Panc1 (cell line): ENCODE measurements around the gene SH3BP2. TPM values are rescaled to one million over a fixed set of nuclear protein-coding genes. Genes with fewer than 3 reads are reported as not detected.

ENCODE experiments used
- ATAC-seq: fragments of 200-7000 bp; cut with Tn5 transposase; 2 replicates; pipeline ENCODE4 v1.9.1; 2020; ENCODE audit warnings: mild to moderate bottlenecking, moderate library complexity
- BruUV-seq: library from RNA; stranded (reverse); fragments of 400-500 nt; replicated peaks from 2 replicates; lab custom pipeline; 2021; lab: Mats Ljungman, UMichigan
- CTCF ChIA-PET: fragments of 300-600 bp; sonication (Branson Sonifier 250); formaldehyde crosslinking; loops from one replicate; lab custom pipeline; 2022; ENCODE audit warnings: antibody characterized with exemption; lab: Charles Lee
- POLR2A ChIA-PET: fragments of 300-600 bp; sonication (Branson Sonifier 250); formaldehyde crosslinking; loops from one replicate; lab custom pipeline; 2022; ENCODE audit warnings: antibody characterized with exemption; lab: Charles Lee
- DNase-seq: peaks from one replicate; pipeline ENCODE4 v3.0.0-alpha.2; 2010; ENCODE audit warnings: low read depth, low spot score
- H3K27ac ChIP-seq: 2 replicates; pipeline ENCODE4 v1.5.1; 2011; ENCODE audit warnings: mild to moderate bottlenecking, low read length, inconsistent platforms
- H3K27me3 ChIP-seq: fragments of 200-500 bp; sonication (Bioruptor generic); 2 replicates; pipeline ENCODE4 v1.6.0; 2014; ENCODE audit warnings: low read length, inconsistent platforms; ENCODE audit not compliant: control insufficient read depth, insufficient read depth
- H3K36me3 ChIP-seq: fragments of 200-500 bp; sonication (Bioruptor generic); 2 replicates; pipeline ENCODE4 v1.5.1; 2014; ENCODE audit warnings: inconsistent platforms, mild to moderate bottlenecking, low read length, moderate library complexity; ENCODE audit not compliant: control insufficient read depth, insufficient read depth
- H3K4me1 ChIP-seq: 2 replicates; pipeline ENCODE4 v1.5.1; 2011; ENCODE audit warnings: inconsistent platforms, mild to moderate bottlenecking, low read length, moderate library complexity; ENCODE audit not compliant: control insufficient read depth, insufficient read depth
- H3K4me3 ChIP-seq, 2 experiments: 2 replicates each; pipeline ENCODE4 v1.5.1; 2011 to 2012; ENCODE audit warnings: low read depth in 2 of 2, low read length in 2 of 2, mild to moderate bottlenecking in 2 of 2, inconsistent platforms in 1 of 2, moderate library complexity in 1 of 2
- H3K9me3 ChIP-seq: fragments of 200-500 bp; sonication (Bioruptor generic); 2 replicates; pipeline ENCODE4 v1.5.1; 2014; ENCODE audit warnings: low read depth, mild to moderate bottlenecking, inconsistent platforms, low read length, moderate library complexity; ENCODE audit not compliant: control insufficient read depth, insufficient read depth
- CTCF ChIP-seq: fragments of 450-650 bp; IDR thresholded peaks from 2 replicates; pipeline ENCODE4 v1.5.1; 2017; ENCODE audit warnings: mild to moderate bottlenecking
- POLR2AphosphoS5 ChIP-seq: IDR thresholded peaks from 2 replicates; pipeline ENCODE4 v1.6.1; 2012; ENCODE audit warnings: mild to moderate bottlenecking, low read depth, low read length, moderate library complexity
- REST ChIP-seq, 2 experiments: IDR thresholded peaks; 2 replicates each; pipeline ENCODE4 v1.6.1; 2011 to 2012; ENCODE audit warnings: low read depth in 2 of 2, control low read depth in 1 of 2, low read length in 1 of 2, mild to moderate bottlenecking in 1 of 2, moderate library complexity in 1 of 2; ENCODE audit not compliant: insufficient read depth in 1 of 2
- SIN3A ChIP-seq: IDR thresholded peaks from 2 replicates; pipeline ENCODE4 v1.6.1; 2012; ENCODE audit warnings: low read depth, mild to moderate bottlenecking, low read length, moderate library complexity, borderline replicate concordance; ENCODE audit not compliant: insufficient read depth
- TCF7L2 ChIP-seq: IDR thresholded peaks from 2 replicates; pipeline ENCODE4 v1.6.1; 2011; ENCODE audit warnings: mild to moderate bottlenecking, low read depth, low read length, inconsistent platforms
- in situ Hi-C: cut with HindIII; loops from 2 replicates; pipeline ENCODE4 v1.10.0; 2016; ENCODE audit warnings: low sequenced_read_pairs, low pct_unique_long_range_greater_than_20kb
- intact Hi-C: fragments of 100-400 bp; cut with micrococcal nuclease; formaldehyde crosslinking; loops from one replicate; pipeline ENCODE4 v1.10.0; 2022; ENCODE audit not compliant: unreplicated experiment
- total RNA-seq: library from RNA; stranded (reverse); gene quantifications from one replicate; pipeline ENCODE4 v1.2.1, GENCODE V29; 2021; ENCODE audit not compliant: unreplicated experiment

Gene SH3BP2
- total RNA-seq, 1 experiment from 2014 or later = 93.4 TPM

- no peaks in the 10 kb centered on the region for H3K27me3 ChIP-seq
- H3K27ac ChIP-seq = no peak overlapping the region; the same call in 1 of the 2 replicates
- BruUV-seq = no TSS peak
- no peak overlapping the region for H3K4me3 ChIP-seq
- in situ Hi-C loops (no loop called here), intact Hi-C loops (no loop called here)
- CTCF ChIA-PET = no interaction called here
- peaks cover 38% of the 10 kb centered on the region for H3K4me1 ChIP-seq
- DNase-seq (no peak), ATAC-seq (no peak)
- H3K36me3 ChIP-seq = no peaks in the 10 kb centered on the region; the same call in 1 of the 2 replicates
- H3K9me3 ChIP-seq = no peaks in the 10 kb centered on the region
- no peak for TF ChIP-seq CTCF
- no peak for TF ChIP-seq SIN3A
- TF ChIP-seq TCF7L2 = no peak
- no peak for TF ChIP-seq POLR2AphosphoS5
- no peak for TF ChIP-seq REST (IDR thresholded peaks at IDR 0.05; ENCODE audit: insufficient read depth in 1 of 2, low read depth in 2 of 2, low read length in 1 of 2)
- POLR2A ChIA-PET = interaction anchor here (0.6 kb wide), 1 partner anchor 431 kb away, joined by 12 read pairs; no protein-coding TSS in a partner anchor
Measured at GRCh38 chr4:2859514-2859913, 66.6 kb downstream of the SH3BP2 start.

GRCh38 chr4:2860391-2861348, 67.8 kb downstream of the SH3BP2 start:
- Histone ChIP-seq H3K4me3 (no peak overlapping the region), H3K27me3 (no peaks in the 10 kb centered on the region), H3K36me3 (no peaks in the 10 kb centered on the region), H3K4me1 (peaks cover 38% of the 10 kb centered on the region), H3K27ac (peak overlapping the region; percentile 42; the same call in 1 of the 2 replicates), H3K9me3 (no peaks in the 10 kb centered on the region)
- POLR2A ChIA-PET = no interaction called here
- no peak for ATAC-seq
- CTCF ChIA-PET = no interaction called here
- intact Hi-C loops (no loop called here), in situ Hi-C loops (no loop called here)
- BruUV-seq = no TSS peak
- no peak for TF ChIP-seq CTCF
- no peak for TF ChIP-seq POLR2AphosphoS5
- TF ChIP-seq TCF7L2 = no peak
- no peak for TF ChIP-seq REST (IDR thresholded peaks at IDR 0.05; ENCODE audit: insufficient read depth in 1 of 2, low read depth in 2 of 2, low read length in 1 of 2)
- no peak for TF ChIP-seq SIN3A
- no peak for DNase-seq
